HepG2 (cell line): ENCODE results near the gene B4GALT1. TPM values are rescaled to one million over a fixed set of nuclear protein-coding genes. Genes with fewer than 3 reads are reported as not detected.
A peak's percentile ranks its signal among the peaks of the same experiment; 100 is the strongest.

Experiments
- ARID5B ChIP-seq: IDR thresholded peaks from 2 replicates; pipeline ENCODE4 v1.4.0; 2020; ENCODE audit warnings: mild to moderate bottlenecking, missing genetic modification reagents
- GABPA ChIP-seq, 2 experiments: IDR thresholded peaks; 2 replicates each; pipeline ENCODE4 v1.6.1; 2011 to 2016; ENCODE audit warnings: low read depth in 2 of 2, low read length in 1 of 2, missing biosample characterization in 1 of 2, missing genetic modification characterization in 1 of 2
- HDAC2 ChIP-seq: sonication (generic); formaldehyde crosslinking; IDR thresholded peaks from 2 replicates; pipeline ENCODE4 v1.4.0; 2020; ENCODE audit warnings: missing genetic modification reagents
- KAT8 ChIP-seq: IDR thresholded peaks from 2 replicates; pipeline ENCODE4 v1.6.1; 2016; ENCODE audit warnings: missing genetic modification reagents, missing compliant biosample characterization
- KLF16 ChIP-seq, 2 experiments: sonication (generic) in 1 of 2; formaldehyde crosslinking in 1 of 2; IDR thresholded peaks; 2 replicates each; pipeline versions ENCODE4 v1.6.1 to v1.8.0; 2016 to 2023; ENCODE audit warnings: missing genetic modification reagents in 2 of 2, missing compliant biosample characterization in 1 of 2
- MYC ChIP-seq: sonication (generic); formaldehyde crosslinking; IDR thresholded peaks from 2 replicates; pipeline ENCODE4 v1.9.0; 2021; ENCODE audit warnings: missing genetic modification reagents, borderline replicate concordance
- NR3C1 ChIP-seq: sonication (generic); formaldehyde crosslinking; IDR thresholded peaks from 2 replicates; pipeline ENCODE4 v1.4.0; 2020; ENCODE audit warnings: missing genetic modification reagents
- RAD21 ChIP-seq: fragments of 450-650 bp; formaldehyde crosslinking; IDR thresholded peaks from 2 replicates; pipeline ENCODE4 v1.5.0; 2020; ENCODE audit warnings: mild to moderate bottlenecking
- RFXAP ChIP-seq: sonication (generic); formaldehyde crosslinking; IDR thresholded peaks from 2 replicates; pipeline ENCODE4 v1.4.0; 2020; ENCODE audit warnings: missing genetic modification reagents, borderline replicate concordance
- RXRB ChIP-seq: IDR thresholded peaks from 2 replicates; pipeline ENCODE4 v1.6.1; 2016; ENCODE audit warnings: borderline replicate concordance, missing genetic modification reagents, missing compliant biosample characterization
- TCF7 ChIP-seq: sonication (generic); IDR thresholded peaks from 2 replicates; pipeline ENCODE4 v1.6.1; 2016; ENCODE audit warnings: antibody characterized with exemption, low read depth
- ZNF614 ChIP-seq: IDR thresholded peaks from 2 replicates; pipeline ENCODE4 v1.6.1; 2018; ENCODE audit warnings: missing biosample characterization, missing genetic modification reagents, inconsistent platforms, borderline replicate concordance
- ZNF629 ChIP-seq: sonication (generic); formaldehyde crosslinking; conservative IDR thresholded peaks from 2 replicates; pipeline ENCODE4 v1.5.0; 2020; ENCODE audit warnings: missing genetic modification reagents
- ZNF704 ChIP-seq: sonication (generic); formaldehyde crosslinking; IDR thresholded peaks from 2 replicates; pipeline ENCODE4 v1.8.1; 2023; ENCODE audit warnings: mild to moderate bottlenecking, inconsistent platforms, moderate library complexity, missing genetic modification reagents, borderline replicate concordance
- ZNF878 ChIP-seq: sonication (generic); formaldehyde crosslinking; IDR thresholded peaks from 2 replicates; pipeline ENCODE4 v1.8.1; 2023; ENCODE audit warnings: mild to moderate bottlenecking, missing genetic modification reagents, moderate library complexity
- polyA plus RNA-seq, 8 experiments: library from polyadenylated mRNA; depleted of rRNA in 3 of 8; stranded (reverse) in 7 of 8; unstranded in 1 of 8; fragments of >200 nt; fragmentation: Illumina TruSeq in 4 of 8; extraction: Trizol in 4 of 8; gene quantifications; 2 replicates each; pipeline versions ENCODE4 v1.2.1 to v1.2.3, GENCODE V29; 2011 to 2016; ENCODE audit warnings: low read depth in 4 of 8, missing spikeins in 1 of 8, mixed read lengths in 1 of 8; ENCODE audit not compliant: insufficient read depth in 1 of 8
- total RNA-seq, 5 experiments: library from RNA; depleted of rRNA; stranded (reverse); fragments of >200 nt; fragmentation: Illumina TruSeq; extraction: Trizol; gene quantifications; 2 replicates each; pipeline ENCODE4 v1.2.3, GENCODE V29; 2016; ENCODE audit warnings: low read depth in 1 of 5
- TF ChIP-seq, protein P1 (sequence below): fragments of 450-650 bp; IDR thresholded peaks from 2 replicates; pipeline ENCODE4 v1.6.1; 2017
- TF ChIP-seq, protein P2 (sequence below): sonication (generic); formaldehyde crosslinking; IDR thresholded peaks from 2 replicates; pipeline ENCODE4 v1.5.1; 2020; ENCODE audit warnings: missing genetic modification reagents, mild to moderate bottlenecking, borderline replicate concordance
- TF ChIP-seq, protein P3 (sequence below): sonication (generic); formaldehyde crosslinking; IDR thresholded peaks from 2 replicates; pipeline ENCODE4 v1.4.0; 2020; ENCODE audit warnings: missing genetic modification reagents

B4GALT1 gene
- total and polyA plus RNA-seq, 2 of the 13 experiments (the other 11 are each of a cell fraction or from before 2014, with no cell fraction given) = 15.7 to 33.5 TPM

DNA sequence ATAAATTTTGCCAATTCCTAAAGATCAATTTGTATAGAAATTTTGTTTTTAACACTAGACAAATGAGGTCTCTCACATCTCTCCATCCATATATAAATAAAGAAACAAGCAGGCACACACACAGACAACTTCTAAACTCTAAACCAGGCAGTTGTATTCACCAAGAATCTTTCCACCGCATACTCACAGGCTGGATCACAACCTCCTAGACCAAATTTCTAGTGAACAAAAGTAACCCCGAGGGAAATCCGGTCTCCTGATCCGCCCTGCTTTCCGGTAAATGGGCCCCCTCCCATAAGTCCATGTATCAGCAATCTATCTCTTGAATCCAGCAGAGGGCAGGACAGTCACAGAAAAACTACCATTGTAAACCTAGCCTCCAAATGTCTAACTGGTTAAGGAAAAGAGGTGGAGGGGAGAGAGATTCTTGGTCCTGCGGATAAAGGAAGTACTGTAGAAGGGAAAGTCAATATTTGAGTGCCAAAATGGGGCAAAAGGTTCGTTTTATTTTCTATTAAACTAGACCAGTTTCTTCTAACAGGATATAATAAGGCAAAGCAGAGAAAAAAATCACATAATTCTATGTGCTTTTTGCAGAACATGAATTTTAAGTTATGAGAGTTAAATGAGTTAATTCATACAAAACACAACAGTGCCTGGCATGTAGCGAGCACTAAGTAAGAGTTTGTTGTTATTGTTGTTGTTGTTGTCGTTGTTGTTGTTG is 85.8 kb downstream of the B4GALT1 start (continued):
- TF ChIP-seq, protein P1, sequence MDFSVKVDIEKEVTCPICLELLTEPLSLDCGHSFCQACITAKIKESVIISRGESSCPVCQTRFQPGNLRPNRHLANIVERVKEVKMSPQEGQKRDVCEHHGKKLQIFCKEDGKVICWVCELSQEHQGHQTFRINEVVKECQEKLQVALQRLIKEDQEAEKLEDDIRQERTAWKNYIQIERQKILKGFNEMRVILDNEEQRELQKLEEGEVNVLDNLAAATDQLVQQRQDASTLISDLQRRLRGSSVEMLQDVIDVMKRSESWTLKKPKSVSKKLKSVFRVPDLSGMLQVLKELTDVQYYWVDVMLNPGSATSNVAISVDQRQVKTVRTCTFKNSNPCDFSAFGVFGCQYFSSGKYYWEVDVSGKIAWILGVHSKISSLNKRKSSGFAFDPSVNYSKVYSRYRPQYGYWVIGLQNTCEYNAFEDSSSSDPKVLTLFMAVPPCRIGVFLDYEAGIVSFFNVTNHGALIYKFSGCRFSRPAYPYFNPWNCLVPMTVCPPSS = no peak
- 0 out of 2 replicates have a peak, but pooled peaks have one; percentile 28 for TF ChIP-seq ZNF878
- TF ChIP-seq RFXAP (CRISPR knock-in tag) = no peak
- no peak for TF ChIP-seq MYC (CRISPR knock-in tag)
- no peak for TF ChIP-seq NR3C1 (CRISPR knock-in tag)
- TF ChIP-seq RXRB (CRISPR knock-in tag) = no peak
- no peak for TF ChIP-seq GABPA (IDR thresholded peaks at IDR 0.05; ENCODE audit: low read depth, low read length)
- TF ChIP-seq GABPA (CRISPR knock-in tag; IDR thresholded peaks at IDR 0.05; ENCODE audit: low read depth) = peak; percentile 51; the same call in 1 of the 2 replicates
- TF ChIP-seq TCF7 = no peak
- TF ChIP-seq RAD21 (CRISPR knock-in tag) = peak; percentile 82
- TF ChIP-seq ZNF614 = 0 out of 2 replicates have a peak, but pooled peaks have one; percentile 29
- TF ChIP-seq ARID5B (CRISPR knock-in tag) = no peak; the same call in 1 of the 2 replicates
- TF ChIP-seq HDAC2 (CRISPR knock-in tag) = 0 out of 2 replicates have a peak, but pooled peaks have one; percentile 14
- TF ChIP-seq, protein P2, sequence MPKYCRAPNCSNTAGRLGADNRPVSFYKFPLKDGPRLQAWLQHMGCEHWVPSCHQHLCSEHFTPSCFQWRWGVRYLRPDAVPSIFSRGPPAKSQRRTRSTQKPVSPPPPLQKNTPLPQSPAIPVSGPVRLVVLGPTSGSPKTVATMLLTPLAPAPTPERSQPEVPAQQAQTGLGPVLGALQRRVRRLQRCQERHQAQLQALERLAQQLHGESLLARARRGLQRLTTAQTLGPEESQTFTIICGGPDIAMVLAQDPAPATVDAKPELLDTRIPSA (CRISPR knock-in tag) = no peak
- peak; percentile 59; the same call in 1 of the 2 replicates for TF ChIP-seq KAT8
- peak; percentile 71 for TF ChIP-seq ZNF629 (CRISPR knock-in tag)
- TF ChIP-seq, protein P3, sequence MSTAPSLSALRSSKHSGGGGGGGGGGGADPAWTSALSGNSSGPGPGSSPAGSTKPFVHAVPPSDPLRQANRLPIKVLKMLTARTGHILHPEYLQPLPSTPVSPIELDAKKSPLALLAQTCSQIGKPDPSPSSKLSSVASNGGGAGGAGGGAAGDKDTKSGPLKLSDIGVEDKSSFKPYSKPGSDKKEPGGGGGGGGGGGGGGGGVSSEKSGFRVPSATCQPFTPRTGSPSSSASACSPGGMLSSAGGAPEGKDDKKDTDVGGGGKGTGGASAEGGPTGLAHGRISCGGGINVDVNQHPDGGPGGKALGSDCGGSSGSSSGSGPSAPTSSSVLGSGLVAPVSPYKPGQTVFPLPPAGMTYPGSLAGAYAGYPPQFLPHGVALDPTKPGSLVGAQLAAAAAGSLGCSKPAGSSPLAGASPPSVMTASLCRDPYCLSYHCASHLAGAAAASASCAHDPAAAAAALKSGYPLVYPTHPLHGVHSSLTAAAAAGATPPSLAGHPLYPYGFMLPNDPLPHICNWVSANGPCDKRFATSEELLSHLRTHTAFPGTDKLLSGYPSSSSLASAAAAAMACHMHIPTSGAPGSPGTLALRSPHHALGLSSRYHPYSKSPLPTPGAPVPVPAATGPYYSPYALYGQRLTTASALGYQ = no peak
- peak in 1 of 2 experiments; percentile 31; a peak in 1 of 4 replicates for TF ChIP-seq KLF16 (CRISPR knock-in tag; IDR thresholded peaks at IDR 0.05)
- no peak for TF ChIP-seq ZNF704 (CRISPR knock-in tag)
